Measurements from ENCODE around the gene AQP5. TPM values are rescaled to one million over a fixed set of nuclear protein-coding genes. Genes with fewer than 3 reads are reported as not detected.
A peak's percentile ranks its signal among the peaks of the same experiment; 100 is the strongest.

Gene AQP5
- total and polyA plus RNA-seq, 11 donors: 0.20 to 0.78 (median 0.51) TPM; not detected in 4

DNA sequence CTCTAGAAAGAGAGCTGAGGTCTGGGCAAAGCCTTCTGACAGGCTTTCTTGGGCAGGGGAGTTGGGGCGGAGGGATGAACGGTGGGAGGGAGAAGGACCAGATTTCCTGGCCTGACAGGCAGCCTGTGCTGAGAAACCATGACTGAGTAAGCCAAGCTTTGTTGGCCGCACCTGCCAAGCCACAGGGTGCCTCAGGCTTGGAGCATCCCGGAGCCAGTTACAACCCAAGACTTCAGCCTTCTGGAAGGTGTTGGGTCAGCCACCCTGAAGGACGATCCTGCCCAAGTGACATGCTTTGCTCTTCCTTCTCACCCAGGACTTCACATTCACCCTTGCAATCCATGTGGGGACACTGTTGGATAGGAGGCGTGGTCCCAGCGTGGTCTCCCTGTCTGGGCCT lies 32.1 kb upstream of the AQP5 start:
- Histone ChIP-seq H3K4me1 (peaks cover 0 to under 1% (median 0%) of the 10 kb centered on the region in 12 donors), H3K27me3 (no peaks in the 10 kb centered on the region), H3K27ac (no peak overlapping the region), H3K9me3 (no peaks in the 10 kb centered on the region), H3K4me3 (no peak overlapping the region), H3K36me3 (no peaks in the 10 kb centered on the region)
- TF ChIP-seq POLR2A (IDR thresholded peaks at IDR 0.05): no peak
- TF ChIP-seq, protein P1, sequence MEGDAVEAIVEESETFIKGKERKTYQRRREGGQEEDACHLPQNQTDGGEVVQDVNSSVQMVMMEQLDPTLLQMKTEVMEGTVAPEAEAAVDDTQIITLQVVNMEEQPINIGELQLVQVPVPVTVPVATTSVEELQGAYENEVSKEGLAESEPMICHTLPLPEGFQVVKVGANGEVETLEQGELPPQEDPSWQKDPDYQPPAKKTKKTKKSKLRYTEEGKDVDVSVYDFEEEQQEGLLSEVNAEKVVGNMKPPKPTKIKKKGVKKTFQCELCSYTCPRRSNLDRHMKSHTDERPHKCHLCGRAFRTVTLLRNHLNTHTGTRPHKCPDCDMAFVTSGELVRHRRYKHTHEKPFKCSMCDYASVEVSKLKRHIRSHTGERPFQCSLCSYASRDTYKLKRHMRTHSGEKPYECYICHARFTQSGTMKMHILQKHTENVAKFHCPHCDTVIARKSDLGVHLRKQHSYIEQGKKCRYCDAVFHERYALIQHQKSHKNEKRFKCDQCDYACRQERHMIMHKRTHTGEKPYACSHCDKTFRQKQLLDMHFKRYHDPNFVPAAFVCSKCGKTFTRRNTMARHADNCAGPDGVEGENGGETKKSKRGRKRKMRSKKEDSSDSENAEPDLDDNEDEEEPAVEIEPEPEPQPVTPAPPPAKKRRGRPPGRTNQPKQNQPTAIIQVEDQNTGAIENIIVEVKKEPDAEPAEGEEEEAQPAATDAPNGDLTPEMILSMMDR (IDR thresholded peaks at IDR 0.05): no peak
- intact Hi-C loops (cut with DNase I): no loop called here
- WGBS, 4 donors: 87 to 90% (median 89%) methylated on average over 6 to 7 of the region's 7 CpGs
- peak in 1 of 5 donors; percentile 14 for DNase-seq
- ATAC-seq: no peak

DNA sequence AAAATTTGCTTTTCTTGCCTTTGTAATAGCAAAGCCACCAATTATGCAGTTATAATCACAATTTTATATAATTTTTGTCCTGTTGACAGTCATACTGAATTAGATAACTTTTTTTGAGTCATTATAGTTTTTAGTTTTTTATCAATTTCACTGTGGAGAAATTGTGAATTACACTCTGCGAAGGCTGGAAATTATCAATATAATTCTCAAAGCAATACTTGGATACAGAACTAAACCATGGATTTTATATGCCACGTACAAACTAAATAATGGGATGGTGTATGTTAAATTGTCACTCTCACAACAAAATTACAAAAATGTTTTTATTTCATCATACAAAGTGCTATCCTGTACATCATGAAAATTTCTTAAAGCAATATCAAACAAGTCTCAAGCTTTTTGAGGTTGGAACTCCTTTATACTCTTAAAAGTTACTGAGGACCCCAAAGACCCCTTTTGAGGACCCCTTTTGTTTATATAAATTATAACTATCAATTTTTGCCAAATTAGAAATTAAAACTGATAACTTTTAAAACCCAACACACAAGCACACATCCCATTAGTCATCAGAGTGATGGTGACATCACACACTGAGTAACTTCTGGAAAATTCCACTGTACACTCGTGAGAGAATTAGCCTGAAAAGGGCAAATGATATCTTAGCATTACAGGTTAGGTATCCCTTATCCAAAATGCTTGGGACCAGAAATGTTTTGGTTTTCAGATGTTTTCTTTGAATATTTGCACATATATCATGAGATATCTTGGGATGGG lies 31.0 kb upstream of the AQP5 start:
- H3K9me3 ChIP-seq: no peaks in the 10 kb centered on the region
- peaks cover 0 to 3% (median 0%) of the 10 kb centered on the region in 9 donors for H3K27me3 ChIP-seq
- peak in 1 of 4 donors; percentile 78 for ATAC-seq
- no peak overlapping the region for H3K4me3 ChIP-seq
- no peak overlapping the region for H3K27ac ChIP-seq
- intact Hi-C loops (cut with DNase I): no loop called here
- H3K36me3 ChIP-seq: no peaks in the 10 kb centered on the region
- DNase-seq: no peak
- no peaks in the 10 kb centered on the region for H3K4me1 ChIP-seq
- no peak for TF ChIP-seq POLR2A (IDR thresholded peaks at IDR 0.05)
- TF ChIP-seq, protein P1 (IDR thresholded peaks at IDR 0.05): peak in 1 of 12 donors; percentile 23
- 64 to 77% (median 76%) methylated on average over 3 of the region's 3 CpGs for WGBS, 4 donors

DNA sequence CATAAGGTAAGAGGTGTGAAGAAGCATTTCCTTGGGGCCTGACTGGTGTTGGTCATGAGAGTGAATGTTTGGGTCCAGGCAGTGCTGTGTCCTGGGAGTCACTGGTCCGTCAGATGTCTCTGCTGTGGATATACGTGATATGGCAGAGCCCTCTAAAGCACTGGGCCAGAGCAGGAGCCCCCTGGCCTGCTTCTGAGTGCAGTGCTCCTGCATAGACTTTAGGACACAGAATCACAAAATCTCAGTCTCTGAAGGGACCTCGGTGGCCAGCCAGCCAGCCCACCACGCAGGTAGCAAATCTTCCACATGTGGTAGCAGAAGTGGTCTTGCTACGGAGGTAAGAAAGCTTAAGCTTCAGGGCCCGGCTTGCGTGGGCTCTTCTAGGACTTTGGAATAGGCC lies 29.6 kb upstream of the AQP5 start:
- H3K4me3 ChIP-seq: no peak overlapping the region
- ATAC-seq (no peak), DNase-seq (no peak)
- no peaks in the 10 kb centered on the region for H3K9me3 ChIP-seq
- H3K36me3 ChIP-seq: no peaks in the 10 kb centered on the region
- no peak for TF ChIP-seq POLR2A (IDR thresholded peaks at IDR 0.05)
- TF ChIP-seq, protein P1 (IDR thresholded peaks at IDR 0.05): no peak
- peaks cover 0 to 3% (median 0%) of the 10 kb centered on the region in 9 donors for H3K27me3 ChIP-seq
- WGBS, 4 donors: 66 to 97% (median 71%) methylated on average over 6 to 7 of the region's 7 CpGs
- intact Hi-C loops (cut with DNase I): no loop called here
- no peaks in the 10 kb centered on the region for H3K4me1 ChIP-seq
- H3K27ac ChIP-seq: no peak overlapping the region

GRCh38 chr12:49932533-49933130 lies 29.0 kb upstream of the AQP5 start:
- H3K27me3 ChIP-seq: peaks cover 0 to 3% (median 0%) of the 10 kb centered on the region in 9 donors
- H3K27ac ChIP-seq: no peak overlapping the region
- intact Hi-C loops (cut with DNase I): no loop called here
- no peak overlapping the region for H3K4me3 ChIP-seq
- no peaks in the 10 kb centered on the region for H3K9me3 ChIP-seq
- no peak for ATAC-seq
- TF ChIP-seq, protein P1 (IDR thresholded peaks at IDR 0.05): no peak
- no peak for TF ChIP-seq POLR2A (IDR thresholded peaks at IDR 0.05)
- WGBS, 4 donors: 68 to 82% (median 79%) methylated on average over 8 of the region's 8 CpGs
- H3K36me3 ChIP-seq: no peaks in the 10 kb centered on the region
- no peaks in the 10 kb centered on the region for H3K4me1 ChIP-seq
- peak in 1 of 5 donors; percentile 20 for DNase-seq
